ENCODE results near the gene PRICKLE4.

GRCh38 chr6:41736186-41736733 lies 44.3 kb upstream of the PRICKLE4 start:
- TF ChIP-seq CTCF (conservative IDR thresholded peaks at IDR 0.05; ENCODE audit: low read length) (no peak), EZH2phosphoT487 (IDR thresholded peaks at IDR 0.05; ENCODE audit: borderline replicate concordance, low read depth, low read length) (no peak)

All from OCI-LY7 (cell line).